NCI-H1436 (cell line): Measurements from ENCODE around the gene NDUFS2.

Source experiments
- DNase-seq: peaks from one replicate; lab custom pipeline; 2025; lab: John Stamatoyannopoulos, UW

Gene NDUFS2

DNA sequence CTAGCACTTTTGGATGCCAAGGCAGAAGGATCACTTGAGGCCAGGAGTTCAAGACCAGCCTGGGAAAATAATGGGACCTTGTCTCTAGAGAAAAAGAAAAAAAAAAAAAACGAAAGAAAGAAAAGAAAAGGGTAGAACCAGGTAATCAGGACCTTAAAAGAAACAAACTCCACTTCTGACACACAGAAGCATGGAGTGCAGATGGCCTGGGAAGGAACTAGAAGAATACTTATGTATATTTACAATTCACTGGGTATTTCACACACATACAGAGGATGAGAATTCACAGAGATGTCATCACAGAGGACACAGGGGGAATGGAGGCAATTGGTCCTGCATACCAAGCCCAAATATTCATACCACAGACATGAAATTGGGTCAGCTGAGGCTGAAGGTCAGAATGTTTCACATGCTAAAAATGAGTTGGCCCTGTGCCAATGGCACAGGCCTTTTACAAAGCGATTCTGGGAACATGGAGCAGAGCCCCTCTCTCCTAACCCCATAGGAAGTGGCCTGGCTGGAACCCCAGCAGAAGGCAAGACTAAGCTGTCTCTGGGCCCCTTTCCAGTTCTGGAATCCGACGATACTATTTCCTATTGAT, 29.3 kb upstream of the NDUFS2 start:
- DNase-seq = no peak

DNA sequence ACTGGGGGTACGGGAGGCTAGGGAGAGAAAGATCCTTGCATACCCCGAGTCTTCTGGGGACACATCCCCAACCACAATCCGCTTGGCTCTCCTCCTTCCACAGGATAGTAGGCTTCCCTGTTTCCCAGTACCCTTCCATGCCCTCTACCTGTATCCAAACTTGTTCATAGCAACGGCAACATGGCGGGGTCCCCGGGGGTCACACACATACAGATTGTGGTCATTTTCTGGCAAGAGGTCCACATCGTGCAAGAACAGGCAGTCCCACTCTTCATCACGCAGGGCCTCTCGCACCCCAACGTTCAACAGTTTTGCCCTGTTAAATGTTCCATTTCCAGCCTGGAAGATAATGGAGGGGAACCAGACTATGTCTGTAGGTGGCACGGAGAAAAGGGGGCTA, 28.5 kb upstream of the NDUFS2 start:
- no peak for DNase-seq

DNA sequence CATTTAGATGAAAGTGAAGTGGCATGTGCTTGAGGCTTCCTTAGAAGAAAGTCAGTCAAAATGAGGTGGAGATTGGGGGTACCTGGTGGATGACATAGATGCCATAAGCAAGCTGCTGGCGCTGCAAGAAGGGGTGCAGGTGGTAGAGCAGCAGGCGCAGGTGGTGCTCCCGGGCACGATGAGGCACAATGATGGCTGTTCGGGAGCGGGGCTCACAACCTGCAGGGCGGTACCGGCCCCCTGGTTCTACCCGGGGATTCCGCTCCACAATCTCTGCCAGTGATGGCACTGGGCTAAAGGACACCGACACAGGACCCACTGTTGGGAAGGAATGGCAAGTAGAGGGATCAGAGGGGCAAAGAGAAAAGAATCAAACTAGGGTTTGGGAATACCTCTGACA, 27.3 kb upstream of the NDUFS2 start:
- DNase-seq = no peak

DNA sequence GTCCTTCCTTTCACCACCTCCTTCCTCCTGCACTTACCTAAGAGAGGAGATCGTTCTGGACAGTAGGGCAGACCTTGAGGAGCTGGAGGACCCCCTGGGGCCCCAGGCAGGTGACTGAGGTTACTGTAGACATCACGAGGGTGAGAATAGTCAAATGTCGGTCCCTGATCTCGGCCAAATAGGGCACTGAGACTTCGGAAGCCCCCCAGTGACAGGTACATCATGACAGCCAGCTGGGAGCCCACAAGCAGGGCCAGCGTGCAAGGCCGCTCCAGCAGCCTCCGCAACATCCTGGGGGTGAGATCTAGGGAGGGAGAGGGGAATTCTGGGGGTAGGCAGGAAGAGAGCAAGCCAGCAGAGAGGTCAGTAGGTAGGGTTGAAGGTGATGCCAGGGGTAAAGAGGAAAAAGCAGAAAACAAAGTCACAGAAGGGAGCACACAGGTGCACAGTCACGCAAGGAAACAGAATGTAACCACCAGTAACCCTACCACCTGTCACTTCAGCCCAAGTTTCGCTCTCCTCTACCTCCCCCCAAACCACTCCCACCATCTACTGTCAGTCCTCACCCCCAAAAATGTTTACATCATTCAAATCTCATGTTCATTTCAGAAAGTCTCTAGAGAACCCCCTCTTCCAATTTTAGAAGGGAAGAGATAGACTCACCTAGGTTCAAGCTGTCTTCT, 26.3 kb upstream of the NDUFS2 start:
- DNase-seq = no peak

DNA sequence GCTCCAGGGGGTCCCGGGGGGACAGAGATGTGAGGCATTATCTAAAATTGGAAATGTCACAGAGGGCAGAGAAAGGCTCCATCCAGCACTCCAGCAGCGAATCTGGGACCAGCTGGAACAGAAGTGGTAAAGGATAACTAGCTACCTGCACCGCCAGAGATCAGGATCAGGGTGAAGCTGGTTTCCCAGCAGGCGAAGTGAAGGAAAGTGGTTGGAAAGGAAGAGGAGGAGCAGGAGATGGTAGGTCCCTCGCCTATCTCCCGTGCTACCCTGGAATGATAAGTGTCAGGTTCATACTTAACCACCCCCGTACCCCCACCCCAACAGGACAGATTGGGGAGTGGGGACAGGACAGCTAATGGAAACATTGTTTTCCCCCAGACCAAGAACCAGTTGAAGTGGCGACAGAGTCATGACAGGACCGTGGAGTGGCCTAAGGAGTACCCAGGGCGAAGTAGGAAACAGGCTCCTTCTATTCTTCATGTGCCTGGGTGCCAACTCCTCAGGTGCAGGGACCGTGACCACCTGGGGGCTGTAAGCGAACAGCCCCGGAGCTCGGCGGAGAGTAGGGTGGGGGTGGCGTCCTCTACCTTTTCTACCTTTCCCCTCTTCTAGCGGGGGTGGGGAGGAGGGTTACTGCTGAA, 25.6 kb upstream of the NDUFS2 start:
- DNase-seq = no peak

DNA sequence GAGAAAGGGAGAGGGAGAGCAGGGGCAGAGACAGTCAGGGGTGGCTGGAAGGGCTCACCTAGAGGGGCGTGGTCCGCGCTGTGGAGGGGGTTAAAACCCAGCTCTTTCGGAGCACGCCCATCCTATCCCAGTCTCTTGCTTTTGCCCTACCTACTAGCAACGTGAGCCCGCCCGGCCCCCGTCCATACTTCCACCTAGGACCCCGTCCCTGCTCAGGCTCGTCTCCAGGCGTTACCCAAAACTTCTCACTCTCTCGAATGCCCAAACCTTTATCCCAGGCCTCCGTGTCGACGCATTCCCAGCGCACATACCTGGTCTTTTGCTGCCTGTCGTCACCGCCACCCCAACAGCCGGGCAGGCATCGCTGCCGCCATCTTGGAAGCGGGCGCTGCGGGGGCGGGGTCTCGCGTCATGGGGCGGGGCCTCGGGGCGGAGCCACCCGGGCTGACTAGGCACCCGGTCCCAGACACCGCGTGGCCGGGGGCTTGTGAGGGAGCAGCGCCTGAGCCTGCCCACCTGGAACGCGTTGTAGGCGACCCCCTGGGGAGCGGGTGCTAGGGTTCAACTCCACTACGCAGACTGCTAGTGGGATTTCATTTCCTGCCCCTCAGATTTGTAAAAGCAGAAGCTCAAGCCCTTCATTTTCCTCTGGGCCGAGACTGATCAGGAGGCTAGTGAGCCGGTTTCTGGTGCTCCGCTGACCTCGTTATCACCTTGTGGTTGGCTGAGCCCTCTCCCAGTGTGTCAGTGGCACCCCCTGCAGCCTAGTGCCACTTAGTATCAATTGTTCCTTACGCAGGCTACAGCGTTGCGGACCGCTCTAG, 24.8 kb upstream of the NDUFS2 start, which contains the start of gene B4GALT3:
B4GALT3 (minus strand) TSS at position 396 of the 824 bp plus-strand sequence. CDS start 1,447 bp downstream, outside the sequence.
- DNase-seq = peak; percentile 72

DNA sequence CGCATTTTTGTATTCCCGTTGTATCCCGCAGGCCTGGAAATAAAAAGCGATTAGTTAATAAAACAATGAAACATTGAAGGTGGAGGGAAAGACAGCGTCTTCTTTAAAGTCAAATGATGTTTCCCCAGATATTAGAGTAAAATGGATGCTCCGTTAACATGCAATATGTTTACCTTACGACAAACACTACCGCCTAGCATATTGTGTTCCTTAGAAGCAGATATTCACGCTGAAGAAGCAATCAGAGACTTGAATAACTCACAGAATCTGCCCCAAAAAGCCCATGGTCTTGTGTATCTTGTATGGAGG, 24.3 kb upstream of the NDUFS2 start:
- DNase-seq = no peak

DNA sequence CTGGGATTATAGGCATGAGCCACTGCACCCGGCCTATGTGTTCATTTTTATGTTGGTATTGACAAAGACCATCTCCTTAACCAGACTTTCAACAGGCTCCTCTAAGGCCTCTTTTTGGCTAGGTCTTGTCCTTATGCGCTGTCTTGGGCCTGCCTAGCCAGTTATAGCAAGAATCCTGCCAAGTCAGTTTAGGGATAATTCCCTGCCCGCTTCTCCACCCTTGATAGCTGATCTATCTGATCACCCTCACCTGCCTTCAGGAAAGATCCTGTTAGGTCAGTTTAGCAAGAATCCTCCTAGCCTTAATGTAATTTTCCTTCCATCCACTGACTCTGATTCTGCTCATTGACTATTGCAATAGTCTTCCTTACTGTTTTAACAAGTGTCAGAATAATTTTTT, 22.5 kb upstream of the NDUFS2 start:
- DNase-seq = no peak

DNA sequence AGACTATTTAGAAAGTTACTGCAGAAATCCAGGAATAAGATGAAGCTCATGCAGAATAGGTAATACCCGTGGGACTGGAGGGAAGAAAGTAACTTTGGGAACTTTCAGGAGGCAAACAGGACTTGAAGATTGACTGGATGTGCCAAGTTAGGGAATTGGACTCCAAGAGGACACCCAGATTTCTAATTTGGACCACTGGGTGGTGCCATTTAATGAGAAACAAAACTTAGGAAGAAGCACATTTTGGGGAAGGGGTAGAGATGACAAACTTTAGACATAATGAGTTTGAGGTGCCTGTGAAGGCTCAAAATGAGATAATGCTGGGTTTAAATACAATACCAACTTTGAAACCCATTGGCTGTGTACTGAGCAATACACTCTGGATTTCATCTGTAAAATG, 21.5 kb upstream of the NDUFS2 start:
- DNase-seq = no peak

DNA sequence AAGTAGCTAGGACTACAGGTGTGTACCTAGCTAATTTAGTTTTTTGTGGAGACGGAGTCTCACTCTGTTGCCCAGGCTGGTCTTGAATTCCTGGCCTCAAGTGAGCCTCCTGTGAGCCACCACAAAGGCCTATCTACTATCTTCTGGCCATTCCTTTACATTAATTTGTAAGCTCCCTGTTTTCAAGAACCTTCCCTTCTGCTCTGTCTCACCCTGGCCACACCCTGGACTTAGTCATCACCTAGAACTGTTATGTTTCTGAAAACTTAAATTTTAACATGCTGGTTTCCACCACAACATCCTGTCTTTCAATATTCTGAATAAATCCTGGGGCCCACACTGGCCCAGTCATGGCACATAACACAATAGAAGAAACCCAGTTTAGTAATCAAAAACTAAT, 20.0 kb upstream of the NDUFS2 start:
- DNase-seq = no peak

DNA sequence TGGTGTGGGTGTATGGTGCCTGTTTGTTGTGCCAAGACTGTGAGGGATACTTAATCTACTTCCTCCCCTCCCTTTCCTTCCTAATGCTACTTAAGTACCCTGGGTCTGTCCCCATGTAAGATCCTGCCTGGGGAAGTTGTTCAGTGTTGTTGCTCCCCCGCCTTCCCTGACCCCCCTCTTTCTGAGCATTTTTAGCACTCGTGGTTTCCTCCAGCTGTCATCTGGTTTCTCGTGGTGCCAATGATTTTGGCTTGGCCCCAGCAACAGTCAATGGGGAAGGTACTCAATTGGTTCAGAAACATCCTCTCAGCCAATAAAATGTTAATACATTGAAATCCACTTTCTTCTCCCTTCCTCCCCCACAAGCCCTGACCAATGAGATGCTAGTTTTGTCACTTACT, 16.9 kb upstream of the NDUFS2 start:
- DNase-seq = no peak

DNA sequence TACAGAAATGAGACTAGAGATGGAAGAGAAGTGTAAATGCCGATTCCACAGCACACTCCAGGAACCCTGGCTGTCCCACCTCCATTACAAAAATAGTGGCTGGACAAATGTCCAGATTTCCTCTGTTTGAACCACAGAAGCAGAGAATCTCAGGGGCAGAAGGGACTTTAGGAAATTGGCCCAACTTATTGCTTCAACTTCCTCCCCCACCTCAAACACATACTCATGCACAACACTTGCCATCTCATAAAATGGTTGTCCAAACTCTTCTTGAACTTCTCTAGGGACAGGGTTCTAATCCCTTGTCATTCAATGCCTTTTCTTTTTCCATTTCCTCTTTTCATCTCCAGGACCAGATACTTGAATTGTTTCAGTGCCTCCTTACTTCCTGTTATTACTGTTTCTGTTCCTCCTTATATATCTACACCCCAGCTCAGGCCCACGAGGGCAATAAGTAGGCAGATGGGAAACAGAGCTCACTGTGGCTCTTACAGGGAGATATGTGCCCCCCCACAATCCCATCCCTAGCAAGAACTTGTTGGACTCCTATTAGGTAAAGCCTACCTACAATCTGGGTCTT, 16.3 kb upstream of the NDUFS2 start:
- no peak for DNase-seq

DNA sequence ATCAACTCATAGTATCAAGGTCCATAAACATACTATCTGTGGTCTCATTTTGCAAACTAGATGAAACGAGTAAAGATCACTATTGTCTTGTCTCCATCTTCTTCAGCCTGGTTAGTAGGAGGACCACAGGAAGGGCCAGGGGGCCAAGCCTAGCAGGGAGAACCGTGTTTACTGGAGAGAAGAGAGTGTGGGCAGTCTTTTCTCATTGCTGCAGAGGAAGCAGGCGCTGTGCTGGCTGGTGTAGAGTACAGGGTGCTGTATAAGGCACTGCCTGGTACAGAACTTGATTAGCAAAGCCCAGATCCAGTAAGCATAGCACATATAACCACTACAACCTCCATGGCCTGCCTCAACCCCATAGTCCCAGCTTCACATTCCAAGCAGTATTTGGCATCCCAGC, 14.9 kb upstream of the NDUFS2 start:
- DNase-seq = no peak

DNA sequence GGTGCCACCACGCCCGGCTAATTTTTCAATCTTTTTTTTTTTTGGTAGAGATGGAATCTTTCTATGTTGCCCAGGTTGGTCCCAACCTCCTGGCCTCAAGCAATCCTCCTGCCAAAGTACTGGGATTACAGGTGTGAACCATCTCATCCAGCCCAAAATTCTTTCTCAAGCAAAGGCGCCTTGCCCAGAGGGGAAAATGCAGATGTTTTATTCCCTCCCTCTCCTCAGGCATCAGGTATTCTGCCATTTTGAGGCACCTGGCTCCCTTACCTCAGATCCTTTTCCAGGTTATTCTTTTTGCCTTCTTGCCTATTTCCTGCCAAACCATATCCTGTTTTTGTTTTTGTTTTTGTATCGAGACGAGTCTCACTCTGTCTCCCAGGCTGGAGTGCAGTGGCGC, 13.8 kb upstream of the NDUFS2 start:
- no peak for DNase-seq

DNA sequence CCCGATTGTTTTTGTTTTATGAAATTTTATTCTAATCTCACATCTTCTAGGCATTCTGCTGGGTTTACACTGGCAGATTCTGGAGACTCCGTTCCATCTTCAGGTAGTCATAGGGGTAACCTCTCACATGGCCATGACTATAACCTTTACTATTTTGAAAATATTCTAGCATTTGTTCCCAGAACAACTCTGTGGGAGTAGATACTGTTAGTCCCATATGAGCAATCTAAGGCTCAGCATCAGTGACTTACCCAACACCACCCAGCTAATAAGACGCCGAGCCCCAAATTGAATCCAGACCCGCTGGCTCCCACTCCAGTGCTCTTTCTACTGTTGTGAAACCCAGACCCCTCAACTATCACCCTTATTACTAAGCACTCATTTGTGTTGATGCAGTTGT, 13.1 kb upstream of the NDUFS2 start:
- no peak for DNase-seq

DNA sequence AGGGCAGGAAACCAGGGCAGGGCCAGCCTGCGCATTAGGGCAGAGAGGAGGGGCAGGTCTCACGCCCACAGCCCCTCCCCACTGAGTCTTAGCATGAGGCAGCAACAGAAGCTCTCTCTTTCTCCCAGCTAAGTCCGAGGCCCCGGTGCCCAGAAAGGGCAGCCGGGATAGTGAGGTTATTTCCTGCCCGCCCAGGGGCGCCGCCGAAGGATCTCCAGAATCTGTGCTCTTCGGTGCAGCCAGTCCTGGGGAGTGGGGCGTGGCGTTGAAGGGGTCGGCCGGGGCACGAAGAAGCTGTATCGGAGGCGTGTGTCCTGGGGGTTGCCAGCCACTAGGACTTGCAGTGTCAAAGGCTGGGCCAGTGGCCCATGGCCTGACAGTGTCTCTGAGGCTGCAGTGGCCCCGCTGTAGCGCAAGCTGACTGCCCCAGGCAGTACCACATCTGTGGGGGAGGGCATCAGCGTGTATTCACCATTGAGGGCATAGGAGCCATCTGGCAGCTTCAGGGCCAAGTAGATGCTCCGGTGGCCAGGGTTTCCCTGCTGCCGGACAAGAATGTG, 11.1 kb upstream of the NDUFS2 start:
- no peak for DNase-seq

DNA sequence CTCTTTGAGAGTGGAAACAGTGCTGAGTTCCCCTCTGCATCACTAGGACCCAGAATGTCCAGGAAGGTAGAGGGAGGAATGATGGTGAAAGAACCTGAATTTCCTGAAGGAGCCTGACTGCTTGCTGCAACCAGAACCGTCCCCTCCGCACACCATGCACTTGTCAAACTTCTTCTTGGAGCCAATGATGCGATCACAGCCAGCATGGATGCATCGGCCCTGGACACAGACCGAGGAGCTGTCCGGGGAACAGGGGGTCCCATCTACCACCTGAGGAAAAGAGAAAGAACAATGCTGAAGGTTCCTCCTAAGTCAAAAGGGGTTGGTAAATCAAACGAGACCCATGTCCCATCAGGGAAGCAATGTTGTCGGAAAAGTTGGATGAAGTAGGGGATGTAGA, 10.2 kb upstream of the NDUFS2 start:
- no peak for DNase-seq

DNA sequence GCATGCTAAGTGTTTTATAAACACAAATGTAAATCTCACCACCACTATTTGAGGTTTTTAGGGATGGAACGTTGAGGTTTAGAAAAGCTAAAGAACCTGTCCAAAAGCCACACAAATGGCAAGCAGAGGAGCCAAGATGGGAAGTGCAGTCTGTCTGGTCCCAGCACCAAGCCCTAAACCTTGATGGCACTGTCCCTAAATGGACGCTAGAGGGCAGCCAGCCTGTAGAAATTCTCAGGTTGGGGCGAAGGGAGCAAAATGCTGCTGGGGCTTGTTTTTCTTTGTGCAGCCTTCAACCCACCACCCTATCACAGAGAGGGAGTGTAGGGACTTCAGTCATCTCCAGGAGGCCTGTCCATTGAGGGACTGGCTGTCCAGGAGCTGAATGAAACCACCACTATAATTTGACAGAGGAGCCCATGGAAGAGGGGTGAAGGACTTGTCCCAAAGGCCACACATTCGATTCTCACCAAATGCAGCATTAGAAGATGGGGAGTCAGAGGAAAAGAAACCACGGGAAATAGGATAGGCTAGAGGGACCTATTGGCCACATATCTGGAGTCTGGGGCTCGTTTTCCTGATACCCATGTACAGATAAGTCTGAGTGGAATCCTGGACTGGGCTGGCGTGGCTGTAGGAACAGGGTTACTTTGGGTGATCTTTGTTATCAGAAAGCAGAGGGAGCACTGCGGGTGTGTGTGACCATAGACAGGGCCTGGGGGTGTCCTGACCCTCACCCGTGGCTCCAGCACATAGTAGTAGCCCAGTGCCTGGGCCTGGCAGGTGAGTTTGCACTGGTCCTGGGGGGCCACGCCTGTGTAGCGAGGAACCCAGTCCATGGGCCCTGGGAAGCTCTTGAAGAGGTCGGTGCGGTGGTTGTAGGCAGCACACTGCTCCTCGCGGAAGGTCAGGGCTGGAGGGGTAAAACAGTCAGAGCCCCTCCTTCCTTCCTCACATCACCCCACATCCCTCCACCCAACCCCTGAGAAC, 9.4 kb upstream of the NDUFS2 start:
- peak; percentile 66 for DNase-seq

DNA sequence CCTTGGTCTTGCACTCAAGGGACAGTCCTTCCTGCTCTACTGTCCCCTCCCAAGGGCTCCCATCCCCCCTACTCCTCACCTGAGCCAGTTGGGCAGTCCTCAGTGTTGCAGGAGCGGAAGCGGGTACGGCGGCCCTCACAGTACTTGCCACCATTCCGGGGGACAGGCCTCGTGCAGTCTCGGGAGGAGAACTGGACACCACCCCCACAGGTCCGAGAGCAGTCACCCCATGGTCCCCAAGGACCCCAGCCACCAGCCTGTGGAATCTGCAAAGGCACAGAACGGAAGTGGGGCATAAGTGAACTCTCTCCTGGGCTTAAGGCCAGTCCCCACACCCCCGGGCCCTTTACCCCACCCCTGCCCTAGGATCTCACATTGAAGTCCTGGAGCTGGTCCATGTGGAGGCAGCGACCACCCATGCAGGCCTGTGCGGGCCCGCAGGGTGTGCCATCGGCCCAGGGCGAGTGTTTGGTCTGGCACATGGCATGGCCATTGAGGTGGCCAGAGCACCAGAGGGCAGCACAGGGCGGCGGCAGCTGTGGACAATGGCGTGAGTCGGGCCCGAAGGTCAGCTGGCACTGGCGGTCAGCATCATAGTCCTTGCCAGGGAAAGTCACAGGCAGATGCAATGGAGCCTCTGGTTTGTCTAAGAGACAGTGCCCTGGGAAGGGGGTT, 8.5 kb upstream of the NDUFS2 start:
- no peak for DNase-seq

DNA sequence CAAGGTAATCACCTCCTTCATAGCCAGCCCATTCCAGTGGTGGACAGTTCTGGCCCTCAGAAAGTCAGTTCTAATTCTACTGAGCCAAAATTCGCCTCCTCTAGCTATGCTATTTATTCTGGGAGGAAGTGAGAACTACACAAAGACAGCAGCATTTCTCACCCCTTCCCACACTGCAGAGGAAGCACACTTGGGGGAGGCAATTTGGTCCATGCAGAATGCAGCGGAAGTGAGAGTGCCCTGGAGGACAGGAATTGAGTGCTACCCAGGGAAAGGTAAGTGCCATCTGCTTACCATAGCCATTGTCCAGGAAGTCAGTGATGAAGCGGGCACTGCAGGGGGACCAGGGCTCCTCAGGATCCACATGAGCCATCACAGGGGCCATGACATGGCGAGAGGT, 7.0 kb upstream of the NDUFS2 start:
- no peak for DNase-seq
